HepG2 (cell line): ENCODE measurements around the gene MTTP. TPM values are rescaled to one million over a fixed set of nuclear protein-coding genes. Genes with fewer than 3 reads are reported as not detected.

Experiments used
- ATAD3A ChIP-seq: sonication (generic); formaldehyde crosslinking; IDR thresholded peaks from 2 replicates; pipeline ENCODE4 v1.4.0; 2020; ENCODE audit warnings: missing genetic modification reagents
- BCLAF1 ChIP-seq: fragments of 450-650 bp; IDR thresholded peaks from 2 replicates; pipeline ENCODE4 v1.6.1; 2017; ENCODE audit warnings: mild to moderate bottlenecking
- CBX5 ChIP-seq: sonication (generic); formaldehyde crosslinking; IDR thresholded peaks from 2 replicates; pipeline ENCODE4 v1.4.0; 2020; ENCODE audit warnings: missing genetic modification reagents, borderline replicate concordance
- DR1 ChIP-seq: sonication (generic); formaldehyde crosslinking; IDR thresholded peaks from 2 replicates; pipeline ENCODE4 v1.8.0; 2021; ENCODE audit warnings: mild to moderate bottlenecking, missing genetic modification reagents, inconsistent platforms
- EEA1 ChIP-seq: sonication (generic); formaldehyde crosslinking; IDR thresholded peaks from 2 replicates; pipeline ENCODE4 v1.5.1; 2020; ENCODE audit warnings: mild to moderate bottlenecking, missing genetic modification reagents, borderline replicate concordance
- ELF3 ChIP-seq: IDR thresholded peaks from 2 replicates; pipeline ENCODE4 v1.6.1; 2016; ENCODE audit warnings: missing genetic modification reagents, missing compliant biosample characterization
- FOXK2 ChIP-seq: fragments of 450-650 bp; IDR thresholded peaks from 2 replicates; pipeline ENCODE4 v1.6.1; 2016
- GABPB1 ChIP-seq: IDR thresholded peaks from 2 replicates; pipeline ENCODE4 v1.6.1; 2016; ENCODE audit warnings: mild to moderate bottlenecking, missing genetic modification reagents, moderate library complexity, missing compliant biosample characterization
- GMEB2 ChIP-seq: IDR thresholded peaks from 2 replicates; pipeline ENCODE4 v1.6.1; 2016; ENCODE audit warnings: missing biosample characterization, missing genetic modification reagents, low read depth
- GTF2F1 ChIP-seq: fragments of 150-350 bp; IDR thresholded peaks from 2 replicates; pipeline ENCODE4 v1.6.1; 2014; ENCODE audit warnings: low read length
- MIER2 ChIP-seq: IDR thresholded peaks from 2 replicates; pipeline ENCODE4 v1.6.1; 2016; ENCODE audit warnings: missing biosample characterization, missing genetic modification reagents
- NBN ChIP-seq: fragments of 450-650 bp; conservative IDR thresholded peaks from 2 replicates; pipeline ENCODE4 v1.6.1; 2017
- NCOA2 ChIP-seq: sonication (generic); formaldehyde crosslinking; IDR thresholded peaks from 2 replicates; pipeline ENCODE4 v1.8.0; 2022; ENCODE audit warnings: inconsistent platforms
- PHF20 ChIP-seq: sonication (generic); formaldehyde crosslinking; IDR thresholded peaks from 2 replicates; pipeline ENCODE4 v1.5.0; 2020; ENCODE audit warnings: mild to moderate bottlenecking, missing genetic modification reagents
- POLR2G ChIP-seq: fragments of 200-400 bp; formaldehyde crosslinking; IDR thresholded peaks from 2 replicates; pipeline ENCODE4 v1.6.1; 2018; ENCODE audit warnings: mild to moderate bottlenecking, low read depth, low read length, moderate library complexity
- RFX5 ChIP-seq: IDR thresholded peaks from 2 replicates; pipeline ENCODE4 v1.6.1; 2011; ENCODE audit warnings: low read depth, low read length, improper control_type of control experiment
- WIZ ChIP-seq: sonication (generic); formaldehyde crosslinking; IDR thresholded peaks from 2 replicates; pipeline ENCODE4 v1.5.1; 2020; ENCODE audit warnings: mild to moderate bottlenecking, missing genetic modification reagents
- ZNF660 ChIP-seq: sonication (generic); formaldehyde crosslinking; IDR thresholded peaks from 2 replicates; pipeline ENCODE4 v1.5.1; 2020; ENCODE audit warnings: mild to moderate bottlenecking, low read depth, missing genetic modification reagents, borderline replicate concordance
- ZSCAN25 ChIP-seq: sonication (generic); formaldehyde crosslinking; IDR thresholded peaks from 2 replicates; pipeline ENCODE4 v1.8.0; 2022; ENCODE audit warnings: mild to moderate bottlenecking, missing genetic modification reagents
- ZSCAN31 ChIP-seq: sonication (generic); formaldehyde crosslinking; IDR thresholded peaks from 2 replicates; pipeline ENCODE4 v1.5.0; 2020; ENCODE audit warnings: low read depth, mild to moderate bottlenecking, missing genetic modification reagents
- polyA plus RNA-seq, 8 experiments: library from polyadenylated mRNA; depleted of rRNA in 3 of 8; stranded (reverse) in 7 of 8; unstranded in 1 of 8; fragments of >200 nt; fragmentation: Illumina TruSeq in 4 of 8; extraction: Trizol in 4 of 8; gene quantifications; 2 replicates each; pipeline versions ENCODE4 v1.2.1 to v1.2.3, GENCODE V29; 2011 to 2016; ENCODE audit warnings: low read depth in 4 of 8, missing spikeins in 1 of 8, mixed read lengths in 1 of 8; ENCODE audit not compliant: insufficient read depth in 1 of 8
- total RNA-seq, 5 experiments: library from RNA; depleted of rRNA; stranded (reverse); fragments of >200 nt; fragmentation: Illumina TruSeq; extraction: Trizol; gene quantifications; 2 replicates each; pipeline ENCODE4 v1.2.3, GENCODE V29; 2016; ENCODE audit warnings: low read depth in 1 of 5
- TF ChIP-seq, protein P1 (sequence below): sonication (generic); formaldehyde crosslinking; IDR thresholded peaks from 2 replicates; pipeline ENCODE4 v1.9.0; 2021; ENCODE audit warnings: missing genetic modification reagents, borderline replicate concordance
- TF ChIP-seq, protein P2 (sequence below): sonication (generic); formaldehyde crosslinking; IDR thresholded peaks from 2 replicates; pipeline ENCODE4 v1.4.0; 2020; ENCODE audit warnings: missing genetic modification reagents

MTTP gene
- total and polyA plus RNA-seq, 2 of the 13 experiments (the other 11 are each of a cell fraction or from before 2014, with no cell fraction given), result 84.7 to 102 TPM

DNA sequence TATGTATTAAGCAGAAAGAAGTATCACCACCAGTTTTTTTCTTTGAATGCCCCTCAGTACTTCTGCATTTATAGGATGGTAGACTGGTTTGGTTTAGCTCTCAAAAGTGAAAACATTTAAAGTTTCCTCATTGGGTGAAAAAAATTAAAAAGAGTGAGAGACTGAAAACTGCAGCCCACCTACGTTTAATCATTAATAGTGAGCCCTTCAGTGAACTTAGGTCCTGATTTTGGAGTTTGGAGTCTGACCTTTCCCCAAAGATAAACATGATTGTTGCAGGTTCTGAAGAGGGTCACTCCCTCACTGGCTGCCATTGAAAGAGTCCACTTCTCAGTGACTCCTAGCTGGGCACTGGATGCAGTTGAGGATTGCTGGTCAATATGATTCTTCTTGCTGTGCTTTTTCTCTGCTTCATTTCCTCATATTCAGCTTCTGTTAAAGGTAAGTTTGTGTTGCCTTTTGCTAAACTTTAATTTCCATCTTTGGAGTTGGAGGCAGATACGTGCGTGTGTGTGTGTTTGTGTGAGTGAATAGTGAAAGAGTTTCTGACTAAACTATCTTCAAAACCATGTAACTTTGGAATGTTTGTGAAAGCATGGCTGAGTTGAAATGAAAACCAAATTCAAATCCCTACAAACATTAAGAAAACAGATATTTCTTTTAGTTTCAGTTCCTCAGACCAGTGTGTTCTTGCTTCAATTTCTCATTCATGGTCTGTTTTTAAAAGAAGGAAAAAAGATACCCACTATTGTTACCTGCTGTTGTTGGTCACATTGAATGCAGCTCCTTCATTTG, at the start of gene MTTP (continued):
- TF ChIP-seq BCLAF1, result no peak
- TF ChIP-seq NCOA2 (CRISPR knock-in tag), result 0 out of 2 replicates have a peak, but pooled peaks have one; percentile 59
- TF ChIP-seq ELF3 (CRISPR knock-in tag), result peak; percentile 65
- TF ChIP-seq WIZ, result no peak
- no peak for TF ChIP-seq EEA1 (CRISPR knock-in tag)
- TF ChIP-seq ZSCAN31 (CRISPR knock-in tag), result no peak
- peak; percentile 44; the same call in 1 of the 2 replicates for TF ChIP-seq FOXK2
- TF ChIP-seq GABPB1 (CRISPR knock-in tag), result no peak
- no peak for TF ChIP-seq PHF20
- TF ChIP-seq, protein P1, sequence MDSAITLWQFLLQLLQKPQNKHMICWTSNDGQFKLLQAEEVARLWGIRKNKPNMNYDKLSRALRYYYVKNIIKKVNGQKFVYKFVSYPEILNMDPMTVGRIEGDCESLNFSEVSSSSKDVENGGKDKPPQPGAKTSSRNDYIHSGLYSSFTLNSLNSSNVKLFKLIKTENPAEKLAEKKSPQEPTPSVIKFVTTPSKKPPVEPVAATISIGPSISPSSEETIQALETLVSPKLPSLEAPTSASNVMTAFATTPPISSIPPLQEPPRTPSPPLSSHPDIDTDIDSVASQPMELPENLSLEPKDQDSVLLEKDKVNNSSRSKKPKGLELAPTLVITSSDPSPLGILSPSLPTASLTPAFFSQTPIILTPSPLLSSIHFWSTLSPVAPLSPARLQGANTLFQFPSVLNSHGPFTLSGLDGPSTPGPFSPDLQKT (CRISPR knock-in tag), result no peak
- no peak for TF ChIP-seq ZSCAN25 (CRISPR knock-in tag)
- TF ChIP-seq, protein P2, sequence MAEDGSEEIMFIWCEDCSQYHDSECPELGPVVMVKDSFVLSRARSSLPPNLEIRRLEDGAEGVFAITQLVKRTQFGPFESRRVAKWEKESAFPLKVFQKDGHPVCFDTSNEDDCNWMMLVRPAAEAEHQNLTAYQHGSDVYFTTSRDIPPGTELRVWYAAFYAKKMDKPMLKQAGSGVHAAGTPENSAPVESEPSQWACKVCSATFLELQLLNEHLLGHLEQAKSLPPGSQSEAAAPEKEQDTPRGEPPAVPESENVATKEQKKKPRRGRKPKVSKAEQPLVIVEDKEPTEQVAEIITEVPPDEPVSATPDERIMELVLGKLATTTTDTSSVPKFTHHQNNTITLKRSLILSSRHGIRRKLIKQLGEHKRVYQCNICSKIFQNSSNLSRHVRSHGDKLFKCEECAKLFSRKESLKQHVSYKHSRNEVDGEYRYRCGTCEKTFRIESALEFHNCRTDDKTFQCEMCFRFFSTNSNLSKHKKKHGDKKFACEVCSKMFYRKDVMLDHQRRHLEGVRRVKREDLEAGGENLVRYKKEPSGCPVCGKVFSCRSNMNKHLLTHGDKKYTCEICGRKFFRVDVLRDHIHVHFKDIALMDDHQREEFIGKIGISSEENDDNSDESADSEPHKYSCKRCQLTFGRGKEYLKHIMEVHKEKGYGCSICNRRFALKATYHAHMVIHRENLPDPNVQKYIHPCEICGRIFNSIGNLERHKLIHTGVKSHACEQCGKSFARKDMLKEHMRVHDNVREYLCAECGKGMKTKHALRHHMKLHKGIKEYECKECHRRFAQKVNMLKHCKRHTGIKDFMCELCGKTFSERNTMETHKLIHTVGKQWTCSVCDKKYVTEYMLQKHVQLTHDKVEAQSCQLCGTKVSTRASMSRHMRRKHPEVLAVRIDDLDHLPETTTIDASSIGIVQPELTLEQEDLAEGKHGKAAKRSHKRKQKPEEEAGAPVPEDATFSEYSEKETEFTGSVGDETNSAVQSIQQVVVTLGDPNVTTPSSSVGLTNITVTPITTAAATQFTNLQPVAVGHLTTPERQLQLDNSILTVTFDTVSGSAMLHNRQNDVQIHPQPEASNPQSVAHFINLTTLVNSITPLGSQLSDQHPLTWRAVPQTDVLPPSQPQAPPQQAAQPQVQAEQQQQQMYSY, result 0 out of 2 replicates have a peak, but pooled peaks have one; percentile 20
- TF ChIP-seq MIER2, result peak; percentile 47; the same call in 1 of the 2 replicates
- TF ChIP-seq NBN, result no peak
- no peak for TF ChIP-seq CBX5
- TF ChIP-seq DR1 (CRISPR knock-in tag), result no peak
- no peak for TF ChIP-seq ZNF660 (CRISPR knock-in tag)
- TF ChIP-seq ATAD3A (CRISPR knock-in tag), result no peak
- TF ChIP-seq RFX5, result no peak
- TF ChIP-seq GMEB2 (CRISPR knock-in tag), result no peak
- TF ChIP-seq POLR2G, result peak; percentile 85
- TF ChIP-seq GTF2F1, result no peak
